IMR-90 (cell line): Measurements from ENCODE around the gene NGEF. TPM values are rescaled to one million over a fixed set of nuclear protein-coding genes. Genes with fewer than 3 reads are reported as not detected.

ENCODE experiments used
- ATAC-seq: fragments of 200-7000 bp; cut with Tn5 transposase; 2 replicates; pipeline ENCODE4 v1.9.1; 2020; ENCODE audit warnings: low read depth, mild to moderate bottlenecking, moderate library complexity
- BruUV-seq: library from RNA; stranded (reverse); fragments of 400-500 nt; replicated peaks from 2 replicates; lab custom pipeline; 2021; lab: Mats Ljungman, UMichigan
- CTCF ChIA-PET: fragments of 300-600 bp; formaldehyde crosslinking; extraction: SDS; loops from one replicate; lab custom pipeline; 2021; ENCODE audit warnings: antibody characterized with exemption; lab: Yijun Ruan, JAX
- POLR2A ChIA-PET: fragments of 300-600 bp; sonication (Branson Sonifier 250); formaldehyde crosslinking; loops from one replicate; lab custom pipeline; 2022; ENCODE audit warnings: antibody characterized with exemption; ENCODE audit not compliant: unreplicated experiment; lab: Charles Lee
- DNase-seq: peaks from one replicate; pipeline ENCODE4 v3.0.0; 2013
- H2AFZ ChIP-seq: replicated peaks from 2 replicates; pipeline ENCODE3; 2013; ENCODE audit warnings: low read length, mild to moderate bottlenecking; ENCODE audit not compliant: poor library complexity
- H2AK5ac ChIP-seq: 2 replicates; pipeline ENCODE4 v1.6.1; 2013; ENCODE audit warnings: low read depth, low read length, inconsistent platforms
- H2AK9ac ChIP-seq: replicated peaks from 2 replicates; pipeline ENCODE3; 2013; ENCODE audit warnings: mild to moderate bottlenecking, low read depth, low read length, moderate library complexity; ENCODE audit not compliant: poor library complexity
- H2BK120ac ChIP-seq: 2 replicates; pipeline ENCODE4 v1.6.1; 2013; ENCODE audit warnings: low read depth, low read length, inconsistent platforms
- H2BK15ac ChIP-seq: 3 replicates; pipeline ENCODE4 v1.6.1; 2013; ENCODE audit warnings: low read depth, low read length, inconsistent platforms
- H2BK20ac ChIP-seq: 2 replicates; pipeline ENCODE4 v1.6.1; 2013; ENCODE audit warnings: low read depth, mild to moderate bottlenecking, inconsistent platforms, low read length, moderate library complexity
- H2BK5ac ChIP-seq: 2 replicates; pipeline ENCODE4 v1.6.1; 2013; ENCODE audit warnings: mild to moderate bottlenecking, low read depth, low read length, inconsistent platforms; ENCODE audit not compliant: poor library complexity, severe bottlenecking
- H3K14ac ChIP-seq: replicated peaks from 2 replicates; pipeline ENCODE4 v1.6.1; 2013; ENCODE audit warnings: low read depth, low read length, inconsistent platforms
- H3K18ac ChIP-seq: 2 replicates; pipeline ENCODE4 v1.6.1; 2013; ENCODE audit warnings: low read depth, low read length, control low read depth
- H3K23ac ChIP-seq: 2 replicates; pipeline ENCODE4 v1.6.1; 2013; ENCODE audit warnings: low read depth, low read length, inconsistent platforms
- H3K27ac ChIP-seq: 2 replicates; pipeline ENCODE4 v1.5.1; 2013; ENCODE audit warnings: mild to moderate bottlenecking, control low read depth, low read length; ENCODE audit not compliant: insufficient read depth
- H3K27me3 ChIP-seq: 2 replicates; pipeline ENCODE4 v1.6.1; 2013; ENCODE audit warnings: low read length; ENCODE audit not compliant: control insufficient read depth, insufficient read depth
- H3K36me3 ChIP-seq: 2 replicates; pipeline ENCODE4 v1.6.1; 2013; ENCODE audit warnings: low read length, mixed read lengths; ENCODE audit not compliant: control insufficient read depth, insufficient read depth
- H3K4ac ChIP-seq: 2 replicates; pipeline ENCODE4 v1.6.1; 2013; ENCODE audit warnings: low read depth, low read length, inconsistent platforms
- H3K4me1 ChIP-seq: 2 replicates; pipeline ENCODE4 v1.6.1; 2013; ENCODE audit warnings: low read length, mixed read lengths; ENCODE audit not compliant: control insufficient read depth, insufficient read depth
- H3K4me2 ChIP-seq: 2 replicates; pipeline ENCODE4 v1.6.1; 2013; ENCODE audit warnings: low read depth, mild to moderate bottlenecking, control low read depth, low read length, moderate library complexity
- H3K4me3 ChIP-seq: 2 replicates; pipeline ENCODE4 v1.5.1; 2013; ENCODE audit warnings: low read depth, mild to moderate bottlenecking, control low read depth, low read length, moderate library complexity; ENCODE audit not compliant: insufficient read depth
- H3K56ac ChIP-seq: 2 replicates; pipeline ENCODE4 v1.6.1; 2013; ENCODE audit warnings: low read length, inconsistent platforms; ENCODE audit not compliant: insufficient read depth; ENCODE audit errors: extremely low read depth
- H3K79me1 ChIP-seq, 2 experiments: 2 replicates each; pipeline ENCODE4 v1.6.1; 2013; ENCODE audit warnings: low read length in 2 of 2, inconsistent platforms in 1 of 2, low read depth in 1 of 2
- H3K9ac ChIP-seq: 2 replicates; pipeline ENCODE4 v1.6.1; 2013; ENCODE audit warnings: low read depth, low read length, control low read depth
- H3K9me1 ChIP-seq: 2 replicates; pipeline ENCODE4 v1.6.1; 2013; ENCODE audit warnings: low read length, inconsistent platforms; ENCODE audit not compliant: insufficient read depth
- H3K9me3 ChIP-seq: 2 replicates; pipeline ENCODE4 v1.6.1; 2013; ENCODE audit warnings: low read length; ENCODE audit not compliant: control insufficient read depth, insufficient read depth
- H4K20me1 ChIP-seq: 2 replicates; pipeline ENCODE4 v1.6.1; 2013; ENCODE audit warnings: low read length, inconsistent platforms; ENCODE audit not compliant: insufficient read depth
- H4K5ac ChIP-seq: 2 replicates; pipeline ENCODE4 v1.6.1; 2013; ENCODE audit warnings: mild to moderate bottlenecking, low read depth, low read length, control low read depth
- H4K8ac ChIP-seq, 2 experiments: 2 replicates each; pipeline ENCODE4 v1.6.1; 2013; ENCODE audit warnings: low read depth in 2 of 2, low read length in 2 of 2, control low read depth in 1 of 2, inconsistent platforms in 1 of 2
- H4K91ac ChIP-seq: 2 replicates; pipeline ENCODE4 v1.6.1; 2013; ENCODE audit warnings: low read depth, low read length, inconsistent platforms; ENCODE audit not compliant: insufficient read depth
- BHLHE40 ChIP-seq: fragments of 150-350 bp; IDR thresholded peaks from 2 replicates; pipeline ENCODE4 v1.6.1; 2016; ENCODE audit warnings: mild to moderate bottlenecking, low read depth, low read length
- CEBPB ChIP-seq: IDR thresholded peaks from 2 replicates; pipeline ENCODE4 v1.6.1; 2012; ENCODE audit warnings: low read depth, low read length, improper control_type of control experiment
- FOS ChIP-seq: fragments of 150-350 bp; IDR thresholded peaks from 2 replicates; pipeline ENCODE4 v1.6.1; 2016; ENCODE audit warnings: low read depth, low read length
- SMC3 ChIP-seq: fragments of 150-350 bp; IDR thresholded peaks from 2 replicates; pipeline ENCODE4 v1.6.1; 2016; ENCODE audit warnings: low read depth, mild to moderate bottlenecking, antibody characterized with exemption, low read length, moderate library complexity
- WGBS, 2 experiments: methylation state at CpG; one replicate each; pipeline versions ENCODE4 v1.1.5 to v1.1.7; 2013; ENCODE audit warnings: missing lambda C conversion rate in 2 of 2; ENCODE audit not compliant: insufficient read length in 1 of 2; ENCODE audit errors: extremely low coverage in 2 of 2; 5-methylcytosine and 5-hydroxymethylcytosine counted together
- dilution Hi-C: fragments of 300-500 bp; cut with HindIII; formaldehyde crosslinking; loops from one replicate; pipeline ENCODE4 v1.14.3; 2018; ENCODE audit warnings: low sequenced_read_pairs; ENCODE audit not compliant: unreplicated experiment
- in situ Hi-C: fragments of 300-500 bp; cut with MboI; formaldehyde crosslinking; loops from 3 replicates; pipeline ENCODE4 v1.14.3; 2019; ENCODE audit warnings: low sequenced_read_pairs, inconsistent platforms, mixed read lengths
- intact Hi-C: fragments of 100-400 bp; cut with micrococcal nuclease; formaldehyde crosslinking; loops from 2 replicates; pipeline ENCODE4 v1.10.0; 2022
- polyA plus RNA-seq, 3 experiments: library from polyadenylated mRNA; depleted of rRNA; stranded (reverse); fragments of >200 nt; gene quantifications; 2 replicates each; pipeline ENCODE4 v1.2.3, GENCODE V29; 2012; ENCODE audit warnings: low replicate concordance in 1 of 3
- total RNA-seq: library from RNA; depleted of rRNA; stranded (reverse); fragments of >200 nt; gene quantifications from 2 replicates; pipeline ENCODE4 v1.2.3, GENCODE V29; 2012

The NGEF gene
- total and polyA plus RNA-seq, 2 of the 4 experiments (the other 2 are of a cell fraction): 1.1 to 1.7 TPM

- Histone ChIP-seq H3K79me1 (peaks cover 0 to 12% of the 10 kb centered on the region in 2 experiments; a peak in 2 of 4 replicates), H3K14ac (no peak overlapping the region), H3K4ac (no peak overlapping the region), H2AK5ac (no peak overlapping the region), H4K91ac (no peak overlapping the region), H3K4me2 (no peak overlapping the region), H3K56ac (no peak overlapping the region), H2BK5ac (no peak overlapping the region), H4K8ac (no peak overlapping the region), H2AFZ (no peak overlapping the region), H2BK20ac (no peak overlapping the region), H3K18ac (no peak overlapping the region), H3K4me1 (peaks cover 8% of the 10 kb centered on the region), H3K4me3 (no peak overlapping the region), H3K27me3 (no peaks in the 10 kb centered on the region), H2BK120ac (no peak overlapping the region), H3K9ac (no peak overlapping the region), H3K9me1 (peaks cover 6% of the 10 kb centered on the region; the same call in 1 of the 2 replicates), H4K5ac (no peak overlapping the region), H4K20me1 (peaks cover 4% of the 10 kb centered on the region; the same call in 1 of the 2 replicates), H3K9me3 (no peaks in the 10 kb centered on the region), H2BK15ac (no peak overlapping the region), H3K23ac (no peak overlapping the region), H3K27ac (no peak overlapping the region), H2AK9ac (no peak overlapping the region), H3K36me3 (peaks cover 37% of the 10 kb centered on the region)
- dilution Hi-C loops: no loop called here
- ChIA-PET CTCF (interaction anchor here (1.2 to 1.5 kb wide), 3 partner anchors 21 to 398 kb away, joined by 3 read pairs; partner anchors contain the start of gene ATG16L1), POLR2A (no interaction called here)
- peak; percentile 77 for ATAC-seq
- BruUV-seq: no TSS peak
- intact Hi-C loops: no loop called here
- peak; percentile 88 for DNase-seq
- in situ Hi-C loops: loop anchor here (5.0 to 10.0 kb wide), 2 partner anchors 201 to 398 kb away; partner anchors contain the start of gene ATG16L1
- TF ChIP-seq BHLHE40 (0 out of 2 replicates have a peak, but pooled peaks have one; percentile 27), SMC3 (no peak), FOS (peak; percentile 84), CEBPB (peak; percentile 18; the same call in 1 of the 2 replicates)
- WGBS, 2 experiments: no CpG with 5 or more reads among the region's 7 CpGs
These were observed 159.0 kb downstream of the NGEF start for GRCh38 chr2:232854082-232854481.
